HG02623 (cell line): Measurements from ENCODE around the gene GALK2.

Experiments
- ATAC-seq: cut with Tn5 transposase; IDR thresholded peaks from one replicate; pipeline ENCODE4 v1.9.1; 2021; ENCODE audit warnings: moderate library complexity; ENCODE audit not compliant: unreplicated experiment

Gene GALK2

DNA sequence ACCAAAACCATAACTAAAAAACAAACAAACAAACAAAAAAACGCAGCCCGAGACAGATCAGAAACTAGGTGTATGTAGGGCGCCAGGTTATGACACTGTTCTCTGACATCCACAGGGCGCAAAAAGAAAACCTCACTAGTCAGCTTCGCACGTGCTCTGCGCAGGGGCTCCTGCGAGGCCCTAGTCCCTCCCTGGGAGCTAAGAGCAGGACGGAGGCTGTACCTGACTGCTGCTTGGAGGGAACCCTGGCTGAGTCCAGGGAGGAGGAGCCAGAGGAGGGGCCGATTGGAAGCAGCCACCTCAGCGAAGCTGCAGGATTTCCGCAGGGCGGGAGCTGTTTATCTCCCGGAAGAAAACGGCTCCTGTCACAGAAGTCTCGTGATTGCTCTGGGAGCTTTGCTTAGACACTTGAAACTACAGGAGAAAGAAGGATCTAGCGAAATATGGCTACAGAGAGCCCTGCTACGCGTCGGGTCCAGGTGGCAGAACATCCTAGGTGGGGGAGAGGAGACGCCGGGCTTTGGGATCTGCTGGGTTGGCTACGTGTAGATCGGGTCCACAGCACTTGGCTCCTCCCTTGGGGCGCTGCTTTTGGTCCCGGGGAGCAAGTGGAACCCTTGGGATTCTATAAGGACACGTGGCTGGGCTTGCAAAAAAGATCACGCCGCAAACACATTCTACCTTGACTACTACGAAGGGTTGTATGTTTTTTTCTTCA is at the start of gene GALK2:
Gene GALK2 (plus strand): TSS at position 368 of the 718 bp plus-strand sequence. CDS start 76 bp downstream, at position 444.
- peak; percentile 98 for ATAC-seq

DNA sequence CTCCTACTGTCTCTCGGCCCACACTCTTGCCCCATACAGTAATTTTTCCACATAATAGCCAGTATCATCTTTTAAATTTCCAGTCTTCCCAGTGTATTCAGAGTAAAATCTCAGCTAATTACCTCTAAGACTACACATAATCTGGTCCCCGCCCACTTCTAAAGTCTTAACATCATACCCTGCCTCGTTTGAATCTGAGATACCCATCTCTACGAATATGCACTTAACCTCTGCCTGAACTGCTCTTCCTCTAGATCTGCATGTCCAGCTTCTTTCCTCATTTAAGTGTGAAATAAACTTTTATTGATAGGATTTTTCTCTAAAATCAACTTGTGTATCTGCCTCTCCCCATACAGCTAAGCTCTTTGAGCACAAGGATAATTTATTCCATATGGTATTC is 49.2 kb upstream of the GALK2 start:
- no peak for ATAC-seq

DNA sequence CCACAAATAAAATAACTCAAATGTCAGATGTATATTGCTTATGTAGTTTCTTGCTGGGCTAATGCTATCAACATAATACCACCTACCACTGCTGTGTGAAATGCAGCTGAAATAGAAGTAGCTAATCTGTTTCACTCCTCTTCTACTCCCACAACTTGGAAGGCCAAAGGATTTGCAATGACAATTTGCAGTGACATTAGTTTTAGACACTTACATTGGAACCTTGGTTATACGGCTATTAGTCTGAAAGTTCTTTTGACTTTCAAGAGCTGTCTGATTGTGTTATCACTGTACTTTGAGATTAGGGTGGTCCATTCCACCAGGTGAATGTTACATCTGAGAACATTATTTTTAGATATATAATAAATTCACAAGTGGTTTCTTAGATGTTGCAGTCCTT is 48.1 kb upstream of the GALK2 start:
- ATAC-seq, result no peak

DNA sequence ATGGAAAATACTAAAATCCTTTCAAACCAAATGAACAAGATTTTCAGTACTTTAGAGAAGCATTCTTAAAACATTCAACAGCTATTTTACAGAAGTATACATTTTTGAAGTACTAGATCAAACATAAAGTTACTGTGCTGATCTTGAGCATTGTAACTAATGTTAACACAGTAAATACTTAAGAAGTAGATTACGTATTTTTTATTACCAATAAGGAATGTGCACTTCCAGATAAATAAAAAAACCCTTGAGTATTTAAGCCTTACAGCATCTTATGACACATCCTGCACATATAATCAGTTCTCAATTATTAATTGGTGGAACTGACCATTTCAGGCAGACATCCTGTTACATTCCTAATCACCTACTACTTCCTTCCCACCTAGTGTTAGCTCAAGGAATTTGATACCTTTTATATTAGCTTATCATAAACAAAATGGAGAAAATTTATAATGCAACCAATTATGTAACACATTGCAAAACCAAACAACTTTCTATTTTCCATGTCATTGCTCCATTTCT is 47.4 kb upstream of the GALK2 start:
- no peak for ATAC-seq

DNA sequence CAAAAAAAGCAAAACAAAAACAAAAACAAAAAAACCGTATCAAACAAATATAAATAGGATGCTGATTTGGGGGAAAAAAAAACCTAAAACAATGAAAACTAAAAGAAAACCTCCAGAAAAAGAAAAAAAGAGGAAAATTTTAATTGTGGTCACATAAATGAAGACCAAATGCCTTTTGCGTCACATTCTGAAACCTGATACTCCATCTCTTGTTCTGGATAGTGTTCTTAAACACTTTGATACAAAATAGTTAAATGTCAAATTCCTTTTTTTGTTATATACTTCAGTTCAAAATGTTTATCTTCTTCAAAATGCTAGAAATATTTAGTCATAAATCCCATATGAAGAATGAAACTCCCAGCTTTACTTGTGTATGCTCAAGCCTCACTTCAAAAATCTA is 45.7 kb upstream of the GALK2 start:
- no peak for ATAC-seq

DNA sequence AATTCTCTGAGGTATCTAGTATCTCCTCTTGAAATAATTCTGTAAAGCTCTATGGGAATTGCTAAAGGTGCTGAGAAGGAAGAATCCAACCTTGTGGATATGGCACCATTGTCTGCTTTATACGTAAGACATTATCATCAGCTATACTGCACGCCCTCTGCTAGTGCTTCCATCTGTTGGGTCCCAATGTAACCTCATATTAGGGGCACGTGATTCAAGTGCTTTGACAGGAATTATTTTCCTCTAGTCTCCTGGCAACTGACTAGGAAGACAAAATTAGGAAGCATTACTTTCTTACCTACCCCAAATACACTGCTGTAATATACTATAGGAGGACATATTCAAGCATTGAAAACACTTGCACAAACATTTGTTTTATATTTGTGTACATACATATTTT is 38.6 kb upstream of the GALK2 start:
- no peak for ATAC-seq

DNA sequence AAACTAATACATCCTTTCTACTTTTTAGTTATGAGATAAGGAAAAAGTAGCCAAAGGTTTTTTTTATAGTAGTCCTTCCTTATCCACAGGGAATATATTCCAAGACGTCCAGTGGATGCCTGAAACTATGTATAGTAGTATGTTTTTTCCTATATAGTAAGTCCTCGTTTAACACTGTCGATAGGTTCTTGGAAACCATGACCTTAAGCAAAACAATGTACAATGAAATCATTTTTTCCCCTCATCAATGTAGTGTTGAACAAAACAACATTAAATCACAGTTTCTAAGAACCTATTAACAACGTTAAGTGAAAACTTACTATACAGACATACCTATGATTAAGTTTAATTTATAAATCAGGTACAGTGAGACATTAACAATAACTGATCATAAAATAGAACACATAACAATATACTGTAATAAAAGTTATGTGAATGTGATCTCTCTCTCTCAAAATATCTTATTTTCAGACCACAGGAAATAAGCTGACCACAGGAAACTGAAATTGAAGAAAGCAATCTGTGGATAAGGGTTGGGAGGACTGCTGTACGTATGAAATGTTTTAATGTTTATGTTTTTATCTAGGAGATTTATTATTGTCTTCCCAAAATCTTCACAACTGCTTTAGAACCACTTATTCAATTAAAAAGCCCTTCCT is 35.2 kb upstream of the GALK2 start:
- ATAC-seq, result no peak

DNA sequence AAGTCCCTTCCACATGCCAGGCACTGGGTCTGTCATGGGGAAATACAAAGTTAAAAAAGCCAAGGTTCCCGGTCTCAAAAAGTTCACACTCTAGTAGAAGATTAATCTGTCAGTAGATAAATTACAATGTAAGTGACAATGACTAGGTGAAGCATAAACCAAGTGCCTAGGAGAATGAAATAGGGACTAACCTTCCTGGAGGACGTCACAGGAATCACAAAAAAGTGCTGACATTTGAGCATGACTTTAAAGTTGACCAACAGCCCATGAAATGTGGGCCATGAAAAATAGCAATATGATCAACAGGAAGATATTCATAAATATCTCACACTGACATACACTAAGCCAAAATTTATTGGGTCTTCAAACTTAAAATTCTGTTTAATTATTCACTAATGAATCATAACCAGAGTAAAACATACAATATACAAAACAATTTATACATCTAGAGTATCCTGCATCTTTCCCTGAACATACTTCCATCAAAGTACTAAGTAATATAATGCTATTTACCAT is 34.6 kb upstream of the GALK2 start:
- no peak for ATAC-seq

DNA sequence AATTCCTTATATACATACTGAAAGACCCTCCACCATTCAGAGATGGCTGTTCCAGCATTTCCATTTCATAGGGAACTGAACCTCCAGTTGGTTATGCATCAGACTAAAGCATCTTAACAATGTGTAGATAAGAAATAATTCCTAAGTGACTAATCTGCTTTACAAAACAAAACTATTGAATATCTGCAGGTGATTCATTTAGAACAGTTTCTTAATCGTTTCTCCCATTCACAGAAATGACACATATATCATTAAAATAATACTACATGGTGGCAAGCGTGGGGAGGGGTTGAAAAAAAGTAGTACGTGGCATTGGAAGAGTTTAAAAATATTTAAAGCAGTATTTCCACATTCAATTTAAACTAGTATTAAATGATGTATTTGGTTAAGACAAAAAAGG is 34.1 kb upstream of the GALK2 start:
- no peak for ATAC-seq

DNA sequence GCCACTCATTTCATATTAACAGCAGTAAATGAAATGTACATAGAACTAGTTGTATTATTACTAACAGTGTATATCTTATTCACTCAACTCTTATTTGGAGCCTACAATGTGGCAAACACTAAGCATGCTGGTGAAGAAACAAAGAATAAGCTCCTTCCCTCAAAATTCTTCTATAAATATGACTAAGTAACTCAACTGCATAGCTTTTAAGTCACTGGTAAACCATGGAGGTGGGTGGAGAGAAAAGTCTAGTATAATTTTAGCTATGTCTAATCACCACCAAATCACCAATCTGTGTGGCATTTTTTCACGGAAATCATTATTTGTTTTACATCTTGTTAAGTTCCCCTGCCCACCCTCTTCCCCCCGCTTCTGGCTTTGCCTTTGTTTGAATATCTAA is 32.2 kb upstream of the GALK2 start:
- no peak for ATAC-seq

DNA sequence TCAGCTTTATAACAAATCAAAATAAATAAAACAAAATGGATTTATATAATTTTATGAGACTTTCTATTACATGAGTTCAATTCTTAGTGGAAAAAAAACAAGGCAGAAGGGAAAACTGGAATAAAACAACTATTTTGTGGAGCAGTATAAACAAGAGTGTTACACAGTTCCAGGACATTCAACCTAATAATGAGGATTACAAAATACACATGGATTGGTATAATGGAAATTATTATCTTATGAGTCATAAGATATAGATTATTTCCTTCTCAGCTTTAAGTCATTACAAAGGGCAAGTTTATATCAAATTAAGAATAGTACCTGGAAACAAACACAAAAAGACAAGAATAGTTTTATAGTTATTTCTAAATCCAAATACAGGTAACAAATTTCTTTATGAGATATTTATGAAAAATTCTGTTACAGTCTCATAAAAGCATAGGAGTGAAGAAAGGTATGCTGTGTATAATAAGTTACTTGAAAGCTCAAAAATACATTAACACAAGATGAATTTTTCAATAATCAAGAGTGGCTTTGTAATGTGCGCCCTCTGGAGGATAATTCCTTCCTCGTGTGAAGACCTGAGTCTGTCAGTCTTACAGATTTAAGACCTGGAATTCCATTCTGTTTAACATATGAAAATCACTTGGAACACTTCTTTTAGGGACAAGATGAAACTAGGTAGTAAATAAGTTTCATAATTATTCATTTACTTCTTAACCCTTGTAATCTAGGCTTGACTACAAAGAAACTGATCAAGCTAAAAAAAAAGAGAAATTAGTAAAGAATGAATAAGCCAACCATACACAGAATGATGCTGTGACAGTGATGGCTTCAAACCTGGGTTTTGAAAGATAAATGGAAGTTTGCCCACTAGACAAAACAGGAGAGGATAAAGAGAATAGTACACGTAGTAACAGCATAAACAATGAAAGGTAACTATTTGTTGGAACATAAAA is 24.1 kb upstream of the GALK2 start:
- ATAC-seq, result no peak

DNA sequence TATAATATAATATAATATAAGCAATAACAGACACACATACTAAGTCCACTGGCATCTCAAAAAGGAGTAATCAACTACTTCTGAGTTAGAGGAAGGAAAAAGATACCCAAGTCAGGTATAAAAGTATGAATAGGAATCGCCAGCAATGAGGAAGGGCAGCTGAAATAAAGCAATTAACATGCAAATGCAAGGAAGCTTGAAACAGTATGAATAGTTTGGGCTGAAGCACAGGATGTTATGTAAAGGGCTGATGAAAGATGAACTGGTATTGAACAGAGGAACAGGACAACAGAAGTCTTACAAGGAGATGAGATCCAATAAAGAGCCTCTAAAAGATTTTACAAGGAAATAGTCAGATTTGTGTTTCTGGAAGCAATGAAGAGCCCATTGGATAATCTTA is 21.7 kb upstream of the GALK2 start:
- no peak for ATAC-seq

DNA sequence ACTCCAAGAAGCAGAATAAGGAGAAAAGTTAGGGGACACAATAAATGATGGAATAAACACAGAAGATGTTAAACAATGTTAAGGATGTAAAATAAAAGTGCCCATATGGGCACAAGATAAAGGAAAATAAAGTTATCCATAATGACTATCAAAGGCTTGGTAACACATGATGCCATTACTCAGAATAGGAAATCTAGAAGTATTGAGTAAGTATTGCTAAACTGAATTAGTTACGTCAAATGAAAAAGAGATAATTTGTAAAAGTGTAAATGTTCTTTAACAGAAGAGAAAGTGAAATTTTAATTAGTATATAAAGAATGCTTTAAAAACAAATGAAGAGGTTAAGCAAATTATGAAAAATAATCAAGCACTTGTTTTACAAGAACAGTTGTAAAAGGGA is 21.3 kb upstream of the GALK2 start:
- ATAC-seq, result no peak

DNA sequence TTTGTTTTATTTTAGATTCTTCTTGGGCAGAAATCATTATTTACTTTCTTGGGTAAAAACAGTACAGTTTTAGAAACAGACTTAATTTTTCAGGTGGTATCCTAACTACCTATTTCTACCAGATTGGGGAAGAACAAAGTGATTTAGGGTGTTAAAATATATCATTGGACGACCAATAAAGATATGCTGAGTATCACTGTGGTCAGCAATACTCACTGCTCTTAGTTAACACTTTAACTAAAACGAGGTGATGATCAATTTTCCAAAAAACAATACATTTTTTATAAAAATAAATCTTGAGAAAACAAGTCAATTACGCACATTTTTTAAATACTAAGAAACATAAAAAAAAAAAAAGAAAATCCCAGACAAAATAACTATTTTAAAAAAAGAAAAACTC is 18.2 kb upstream of the GALK2 start:
- no peak for ATAC-seq

DNA sequence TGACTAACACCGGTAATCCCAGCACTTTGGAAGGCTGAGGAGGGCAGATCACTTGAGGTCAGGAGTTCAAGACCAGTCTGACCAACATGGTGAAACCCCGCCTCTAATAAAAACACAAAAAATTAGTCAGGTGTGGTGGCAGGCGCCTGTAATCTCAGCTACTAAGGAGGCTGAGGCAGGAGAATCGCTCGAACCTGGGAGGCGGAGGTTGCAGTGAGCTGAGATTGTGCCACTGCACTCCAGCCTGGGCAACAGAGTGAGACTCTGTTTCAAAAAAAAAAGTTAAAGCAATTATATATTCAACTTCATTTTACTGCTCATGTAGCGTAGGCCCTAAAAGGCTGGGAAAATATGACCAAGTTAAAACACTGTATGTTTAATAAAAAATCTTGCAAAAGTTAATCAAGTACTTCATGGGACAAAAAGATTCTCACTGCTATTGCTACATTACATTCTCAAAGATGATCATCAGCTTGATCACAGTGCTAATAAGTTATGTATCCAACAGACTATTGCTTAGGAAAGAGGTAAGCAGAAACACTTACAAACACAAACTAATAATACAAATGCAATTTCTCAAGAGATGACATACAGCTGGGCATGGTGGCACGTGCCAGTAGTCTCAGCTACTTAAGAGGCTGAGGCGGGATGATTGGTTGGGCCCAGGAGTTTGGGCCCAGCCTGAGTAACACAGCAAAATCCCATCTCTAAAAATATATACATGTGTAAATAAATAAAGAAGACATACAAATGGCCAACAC is 17.3 kb upstream of the GALK2 start:
- no peak for ATAC-seq

DNA sequence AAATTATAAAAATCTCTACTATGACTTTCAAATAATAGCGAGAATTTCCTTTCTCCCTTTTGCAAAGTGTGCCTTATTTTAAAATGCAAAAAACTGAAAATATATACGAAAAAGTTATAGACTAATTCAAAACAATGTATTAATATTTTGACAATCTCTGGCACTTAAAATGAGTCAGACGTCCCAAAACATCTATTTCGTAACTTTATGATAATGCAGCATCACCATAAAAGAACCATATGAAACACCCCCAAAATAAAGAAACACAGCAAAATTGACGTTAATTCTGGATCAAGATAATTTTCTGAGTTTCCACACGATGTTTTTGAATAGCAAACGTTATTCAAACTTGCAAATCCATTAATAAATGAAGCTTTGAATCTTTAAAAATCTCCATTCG is 15.7 kb upstream of the GALK2 start:
- ATAC-seq, result no peak

DNA sequence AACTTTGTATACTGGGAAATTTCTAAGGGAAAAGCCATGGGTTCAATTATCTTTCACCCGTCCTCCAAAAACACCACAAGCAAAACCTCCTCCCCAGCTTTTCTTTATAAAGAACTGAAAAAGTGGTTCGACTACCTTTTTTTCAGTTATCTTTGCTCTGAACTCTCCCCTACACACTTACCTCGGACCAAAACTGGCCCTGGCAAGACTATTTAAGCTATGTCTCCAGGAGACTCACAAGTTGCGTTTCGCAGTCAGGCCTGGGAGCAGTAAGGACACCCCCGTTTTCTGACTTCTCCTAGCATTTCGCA is 15.3 kb upstream of the GALK2 start:
- no peak for ATAC-seq

DNA sequence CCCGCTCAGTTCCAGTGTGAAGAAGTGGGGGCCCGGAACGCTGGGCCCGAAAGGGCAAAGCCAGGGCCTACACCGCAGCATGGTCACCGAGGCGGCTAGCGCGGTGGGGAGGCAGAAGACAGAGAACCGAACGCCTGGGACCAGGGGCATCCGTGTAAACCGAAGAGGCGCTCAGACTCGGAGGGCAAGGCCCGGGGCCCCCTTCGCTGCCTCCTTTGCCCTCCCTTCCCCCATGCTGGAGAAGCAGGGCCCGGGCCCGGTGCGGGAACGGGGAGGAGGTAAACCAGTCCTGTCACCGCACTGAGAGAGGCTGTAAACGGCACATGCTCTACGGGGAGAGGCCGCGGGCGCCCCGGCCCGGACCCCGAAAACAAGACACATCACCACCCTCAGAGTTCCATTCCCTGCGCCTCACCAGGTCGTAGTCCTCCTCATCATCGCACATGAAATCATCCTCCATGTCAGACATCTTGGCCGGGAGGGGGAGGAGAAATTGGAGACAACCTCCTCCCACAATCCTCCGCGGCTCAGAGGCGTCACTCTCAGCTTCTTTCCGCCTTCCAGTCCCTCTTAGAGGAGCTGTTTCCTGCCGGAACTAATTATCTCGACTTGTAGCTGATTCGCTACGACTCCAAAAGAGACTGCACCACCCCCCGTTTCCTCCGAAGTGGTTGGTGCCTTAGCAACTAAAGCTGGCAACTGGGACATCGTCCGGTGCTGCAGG is 14.8 kb upstream of the GALK2 start, which contains the start of gene COPS2:
Gene COPS2 (minus strand): TSS at position 490 of the 724 bp plus-strand sequence. CDS start 21 bp downstream, at position 469.
- ATAC-seq, result peak; percentile 89

DNA sequence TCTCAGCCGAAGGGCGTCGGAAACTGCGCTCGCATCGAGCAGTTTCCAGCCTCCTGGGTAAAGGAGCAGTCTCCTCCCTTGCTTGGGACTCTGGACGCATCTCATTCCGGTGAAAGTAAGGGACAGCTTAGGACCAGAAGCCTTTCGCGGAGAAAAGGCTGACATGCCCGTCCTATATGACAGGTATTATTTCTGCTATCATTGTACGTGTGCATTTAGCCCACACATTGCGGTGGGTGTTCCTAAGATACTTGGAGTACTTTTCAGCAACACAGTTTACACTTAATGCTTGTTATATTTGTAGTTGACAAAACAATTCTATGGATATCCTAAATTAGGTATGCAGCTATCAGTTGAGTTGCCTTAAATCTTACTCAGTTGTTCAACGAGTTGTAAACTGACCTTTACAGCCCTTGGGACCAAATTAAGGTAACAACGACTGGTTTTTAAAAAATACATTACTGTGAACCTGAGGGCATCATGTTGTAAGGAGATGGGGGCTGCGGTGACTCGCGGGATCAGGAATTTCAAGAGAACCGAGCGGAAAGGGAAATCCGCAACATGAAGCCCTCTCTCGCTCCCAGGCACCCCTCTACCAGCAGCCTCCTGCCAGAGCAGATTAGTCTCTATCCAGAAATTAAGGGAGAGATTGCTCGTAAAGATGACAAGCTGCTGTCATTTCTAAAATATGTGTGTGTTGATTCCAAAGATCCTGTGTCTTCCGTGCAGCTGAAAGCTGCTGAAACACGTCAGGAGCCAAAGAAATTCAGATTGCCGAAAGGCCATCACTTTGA is 14.0 kb upstream of the GALK2 start:
- ATAC-seq, result no peak
